Endothelial cell of umbilical vein (primary cell): Measurements from ENCODE around the gene TYK2. TPM values are rescaled to one million over a fixed set of nuclear protein-coding genes. Genes with fewer than 3 reads are reported as not detected.

Source experiments
- BruUV-seq: library from RNA; stranded (reverse); fragments of 400-500 nt; replicated peaks from 2 replicates; lab custom pipeline; 2021; lab: Mats Ljungman, UMichigan
- CTCF ChIA-PET: fragments of 300-600, 350-600 bp; sonication (Branson Sonifier 250); formaldehyde crosslinking; loops from one replicate; lab custom pipeline; 2021; ENCODE audit warnings: antibody characterized with exemption, inconsistent platforms; lab: Charles Lee
- POLR2A ChIA-PET: fragments of 300-600, 350-600 bp; sonication (Branson Sonifier 250); formaldehyde crosslinking; loops from one replicate; lab custom pipeline; 2021; ENCODE audit warnings: antibody characterized with exemption, inconsistent platforms; lab: Charles Lee
- DNase-seq: peaks from one replicate; pipeline ENCODE4 v3.0.0-alpha.2; 2011; ENCODE audit warnings: low read depth, low spot score
- FAIRE-seq: peaks from 2 replicates; lab custom pipeline; 2011; peaks lifted over from hg19 to GRCh38; lab: Jason Lieb, UNC
- H2AFZ ChIP-seq: 2 replicates; pipeline ENCODE4 v1.6.0; 2012; ENCODE audit warnings: low read depth, low read length, control low read depth, inconsistent platforms
- H3K27ac ChIP-seq: 2 replicates; pipeline ENCODE4 v1.5.1; 2011; ENCODE audit warnings: low read depth, mild to moderate bottlenecking, control low read depth, low read length, moderate library complexity; ENCODE audit not compliant: insufficient read depth
- H3K27me3 ChIP-seq, 2 experiments: 2 replicates each; pipeline versions ENCODE4 v1.6.0 to v1.6.1; 2011; ENCODE audit warnings: low read length in 2 of 2, mixed read lengths in 1 of 2; ENCODE audit not compliant: control insufficient read depth in 2 of 2, insufficient read depth in 2 of 2
- H3K36me3 ChIP-seq, 2 experiments: 2 replicates in 1 of 2; 3 replicates in 1 of 2; pipeline ENCODE4 v1.5.1; 2011; ENCODE audit warnings: low read length in 2 of 2, mild to moderate bottlenecking in 1 of 2, moderate library complexity in 1 of 2; ENCODE audit not compliant: control insufficient read depth in 2 of 2, insufficient read depth in 2 of 2; ENCODE audit errors: extremely low read depth in 1 of 2
- H3K4me1 ChIP-seq: 3 replicates; pipeline ENCODE4 v1.5.1; 2011; ENCODE audit warnings: mild to moderate bottlenecking, low read length; ENCODE audit not compliant: control insufficient read depth, insufficient read depth; ENCODE audit errors: extremely low read depth
- H3K4me2 ChIP-seq: 2 replicates; pipeline ENCODE4 v1.6.1; 2011; ENCODE audit warnings: low read length, control low read depth, mixed read lengths; ENCODE audit not compliant: insufficient read depth
- H3K4me3 ChIP-seq, 3 experiments: fragments of 200-600 bp in 1 of 3; sonication (generic), shearing (Covaris generic) in 1 of 3; replicated peaks in 1 of 3; 2 replicates each; pipeline ENCODE4 v1.5.1; 2011 to 2016; ENCODE audit warnings: control low read depth in 3 of 3, low read length in 3 of 3, mild to moderate bottlenecking in 2 of 3, inconsistent platforms in 1 of 3, low read depth in 1 of 3, moderate library complexity in 1 of 3; ENCODE audit not compliant: insufficient read depth in 1 of 3
- H3K79me2 ChIP-seq: 2 replicates; pipeline ENCODE4 v1.6.0; 2012; ENCODE audit warnings: low read length, inconsistent platforms; ENCODE audit not compliant: control insufficient read depth, insufficient read depth
- H3K9ac ChIP-seq: replicated peaks from 2 replicates; pipeline ENCODE3; 2011; ENCODE audit warnings: low read length, control low read depth; ENCODE audit not compliant: insufficient read depth; ENCODE audit errors: extremely low read depth
- H3K9me1 ChIP-seq: replicated peaks from 3 replicates; pipeline ENCODE4 v1.6.0; 2011; ENCODE audit warnings: mild to moderate bottlenecking, low read length; ENCODE audit not compliant: control insufficient read depth, insufficient read depth; ENCODE audit errors: extremely low read depth
- H3K9me3 ChIP-seq: replicated peaks from 2 replicates; pipeline ENCODE4 v1.5.1; 2012; ENCODE audit warnings: low read length, inconsistent platforms; ENCODE audit not compliant: control insufficient read depth, insufficient read depth
- H4K20me1 ChIP-seq: replicated peaks from 2 replicates; pipeline ENCODE3; 2011; ENCODE audit warnings: mild to moderate bottlenecking, low read length; ENCODE audit not compliant: control insufficient read depth, insufficient read depth; ENCODE audit errors: extremely low read depth
- CTCF ChIP-seq, 2 donors: IDR thresholded peaks; 1 replicate in 1 of 2; 2 replicates in 1 of 2; pipeline ENCODE4 v1.5.1; 2011; ENCODE audit warnings: low read length in 2 of 2, mild to moderate bottlenecking in 2 of 2, moderate library complexity in 2 of 2, control low read depth in 1 of 2, inconsistent platforms in 1 of 2, low read depth in 1 of 2; ENCODE audit not compliant: insufficient read depth in 1 of 2; ENCODE audit errors: extremely low read depth in 1 of 2
- EZH2 ChIP-seq: IDR thresholded peaks from 2 replicates; pipeline ENCODE4 v1.6.1; 2012; ENCODE audit warnings: borderline replicate concordance, low read depth, mild to moderate bottlenecking, moderate library complexity, low read length, inconsistent platforms; ENCODE audit not compliant: severe bottlenecking
- FOS ChIP-seq: IDR thresholded peaks from 2 replicates; pipeline ENCODE4 v1.6.1; 2011; ENCODE audit warnings: mild to moderate bottlenecking, low read length, moderate library complexity, borderline replicate concordance; ENCODE audit not compliant: insufficient read depth
- GATA2 ChIP-seq: IDR thresholded peaks from 2 replicates; pipeline ENCODE4 v1.7.0; 2011; ENCODE audit warnings: low read depth, mild to moderate bottlenecking, moderate library complexity, mixed read lengths, low read length; ENCODE audit not compliant: insufficient read length, insufficient read depth
- JUN ChIP-seq: IDR thresholded peaks from 2 replicates; pipeline ENCODE4 v1.6.1; 2011; ENCODE audit warnings: borderline replicate concordance, low read depth; ENCODE audit not compliant: insufficient read length, insufficient read depth
- MAX ChIP-seq: IDR thresholded peaks from 2 replicates; pipeline ENCODE4 v1.6.1; 2011; ENCODE audit not compliant: insufficient read depth, insufficient read length
- MYC ChIP-seq: IDR thresholded peaks from one replicate; pipeline ENCODE4 v1.6.1; 2011; ENCODE audit warnings: mild to moderate bottlenecking, low read depth, low read length
- POLR2A ChIP-seq: IDR thresholded peaks from 2 replicates; pipeline ENCODE4 v1.6.1; 2012; ENCODE audit warnings: low read depth, mild to moderate bottlenecking, control low read depth, low read length
- POLR2AphosphoS5 ChIP-seq: IDR thresholded peaks from 2 replicates; pipeline ENCODE4 v1.6.1; 2012; ENCODE audit warnings: low read depth, mild to moderate bottlenecking, control low read depth, low read length, moderate library complexity; ENCODE audit not compliant: insufficient read depth
- dilution Hi-C: fragments of 300-500 bp; cut with MboI; formaldehyde crosslinking; loops from one replicate; pipeline ENCODE4 v1.15.0; 2019; ENCODE audit warnings: low sequenced_read_pairs; ENCODE audit not compliant: extremely low pct_ligation_motif_present
- intact Hi-C: fragments of 100-400 bp; cut with micrococcal nuclease; formaldehyde crosslinking; loops from one replicate; pipeline ENCODE4 v1.10.0; 2022
- polyA plus RNA-seq, 4 experiments: library from polyadenylated mRNA; depleted of rRNA in 3 of 4; stranded (reverse) in 3 of 4; unstranded in 1 of 4; fragments of >200 nt; gene quantifications; 2 replicates each; pipeline versions ENCODE4 v1.2.1 to v1.2.3, GENCODE V29; 2011 to 2012; ENCODE audit warnings: missing spikeins in 1 of 4
- total RNA-seq: library from RNA; stranded (reverse); gene quantifications from 2 replicates; pipeline ENCODE4 v1.2.3, GENCODE V29; 2021

TYK2 gene
- total and polyA plus RNA-seq, 2 donors (not counting 3 experiments of a cell fraction or from before 2014, with no cell fraction given) = 92.9 to 138 TPM

GRCh38 chr19:10393137-10393536 is 12.8 kb upstream of the TYK2 start:
- CTCF ChIA-PET = interaction anchor here (7.6 to 10.8 kb wide), 2 partner anchors 125 to 135 kb away, joined by 411 to 606 read pairs; partner anchors contain the start of gene ICAM1
- H3K4me1 ChIP-seq = no peaks in the 10 kb centered on the region
- TF ChIP-seq MAX = no peak
- TF ChIP-seq MYC = no peak
- TF ChIP-seq CTCF (IDR thresholded peaks at IDR 0.05; ENCODE audit: extremely low read depth in 1 of 2, insufficient read depth in 1 of 2, low read depth in 1 of 2, low read length in 2 of 2) = no peak
- no peak for TF ChIP-seq JUN
- TF ChIP-seq EZH2 = no peak
- TF ChIP-seq FOS = no peak
- TF ChIP-seq POLR2AphosphoS5 = no peak
- no peak for TF ChIP-seq POLR2A
- no peak for TF ChIP-seq GATA2
- H3K9ac ChIP-seq = no peak overlapping the region
- no peaks in the 10 kb centered on the region for H3K27me3 ChIP-seq
- intact Hi-C loops = no loop called here
- no peak overlapping the region for H2AFZ ChIP-seq
- H3K4me2 ChIP-seq = no peak overlapping the region
- dilution Hi-C loops = no loop called here
- H3K4me3 ChIP-seq = no peak overlapping the region
- peaks cover 12 to 41% of the 10 kb centered on the region in 2 experiments for H3K36me3 ChIP-seq
- DNase-seq (no peak), FAIRE-seq (no peak)
- no TSS peak for BruUV-seq
- no peak overlapping the region for H3K27ac ChIP-seq
- POLR2A ChIA-PET = no interaction called here
- H3K9me3 ChIP-seq = no peaks in the 10 kb centered on the region
- no peaks in the 10 kb centered on the region for H3K9me1 ChIP-seq
- no peaks in the 10 kb centered on the region for H4K20me1 ChIP-seq
- H3K79me2 ChIP-seq = peaks cover 16% of the 10 kb centered on the region
